H1 (cell line): ENCODE results near the gene PAIP1. TPM values are rescaled to one million over a fixed set of nuclear protein-coding genes. Genes with fewer than 3 reads are reported as not detected.

Source experiments
- HDAC2 ChIP-seq, 2 experiments: fragments of 300-600 bp in 1 of 2; sonication (generic) in 1 of 2; IDR thresholded peaks; 2 replicates each; pipeline ENCODE4 v1.6.1; 2011 to 2012; ENCODE audit warnings: low read depth in 2 of 2, low read length in 2 of 2, mild to moderate bottlenecking in 2 of 2, moderate library complexity in 2 of 2, borderline replicate concordance in 1 of 2, inconsistent platforms in 1 of 2
- JUND ChIP-seq: IDR thresholded peaks from 2 replicates; pipeline ENCODE4 v1.6.1; 2011; ENCODE audit warnings: mild to moderate bottlenecking, improper control_type of control experiment, low read length
- KDM4A ChIP-seq: IDR thresholded peaks from one replicate; pipeline ENCODE4 v1.7.1; 2012; ENCODE audit warnings: low read depth, mild to moderate bottlenecking, moderate library complexity, low read length, inconsistent platforms; ENCODE audit not compliant: severe bottlenecking
- POLR2A ChIP-seq, 2 experiments: IDR thresholded peaks; 1 replicate in 1 of 2; 2 replicates in 1 of 2; pipeline ENCODE4 v1.6.1; 2011; ENCODE audit warnings: low read depth in 2 of 2, low read length in 2 of 2, mild to moderate bottlenecking in 2 of 2; ENCODE audit errors: control extremely low read depth in 1 of 2
- POLR2AphosphoS5 ChIP-seq: IDR thresholded peaks from 2 replicates; pipeline ENCODE4 v1.6.1; 2011; ENCODE audit warnings: low read depth, low read length
- TAF7 ChIP-seq: optimal IDR thresholded peaks from 2 replicates; pipeline ENCODE3; 2011; ENCODE audit warnings: low read depth, mild to moderate bottlenecking, inconsistent platforms, low read length, moderate library complexity, borderline replicate concordance
- TBP ChIP-seq: IDR thresholded peaks from 2 replicates; pipeline ENCODE4 v1.6.1; 2011; ENCODE audit warnings: low read depth, low read length, improper control_type of control experiment
- ZNF274 ChIP-seq: IDR thresholded peaks from 2 replicates; pipeline ENCODE4 v1.7.0; 2012; ENCODE audit warnings: low read length, borderline replicate concordance; ENCODE audit errors: extremely low read depth
- polyA plus RNA-seq, 7 experiments: library from polyadenylated mRNA; depleted of rRNA in 3 of 7; stranded (reverse) in 5 of 7; unstranded in 2 of 7; fragments of >200 nt in 5 of 7; fragments of 200-250 nt in 2 of 7; gene quantifications; 1 replicate in 5 of 7; 2 replicates in 1 of 7; 4 replicates in 1 of 7; pipeline versions ENCODE4 v1.2.1 to v1.2.3, GENCODE V29; 2011 to 2013; ENCODE audit warnings: missing spikeins in 2 of 7, mixed read lengths in 2 of 7
- total RNA-seq: library from RNA; stranded (reverse); fragmentation: NEBNext Ultra II Directional; extraction: Animal tissue kit (Norgen Biotek cat#: 25700); gene quantifications from 2 replicates; pipeline ENCODE4 v1.2.1, GENCODE V29; 2021
- TF ChIP-seq, protein P1 (sequence below): IDR thresholded peaks from 2 replicates; pipeline ENCODE4 v1.6.1; 2012; ENCODE audit warnings: inconsistent platforms
- TF ChIP-seq, protein P2 (sequence below): IDR thresholded peaks from 2 replicates; pipeline ENCODE4 v1.6.1; 2011; ENCODE audit warnings: low read length, improper control_type of control experiment

The PAIP1 gene
- total and polyA plus RNA-seq, 2 of the 8 experiments (the other 6 are each of a cell fraction or from before 2014, with no cell fraction given) = 62.9 to 89.5 TPM

DNA sequence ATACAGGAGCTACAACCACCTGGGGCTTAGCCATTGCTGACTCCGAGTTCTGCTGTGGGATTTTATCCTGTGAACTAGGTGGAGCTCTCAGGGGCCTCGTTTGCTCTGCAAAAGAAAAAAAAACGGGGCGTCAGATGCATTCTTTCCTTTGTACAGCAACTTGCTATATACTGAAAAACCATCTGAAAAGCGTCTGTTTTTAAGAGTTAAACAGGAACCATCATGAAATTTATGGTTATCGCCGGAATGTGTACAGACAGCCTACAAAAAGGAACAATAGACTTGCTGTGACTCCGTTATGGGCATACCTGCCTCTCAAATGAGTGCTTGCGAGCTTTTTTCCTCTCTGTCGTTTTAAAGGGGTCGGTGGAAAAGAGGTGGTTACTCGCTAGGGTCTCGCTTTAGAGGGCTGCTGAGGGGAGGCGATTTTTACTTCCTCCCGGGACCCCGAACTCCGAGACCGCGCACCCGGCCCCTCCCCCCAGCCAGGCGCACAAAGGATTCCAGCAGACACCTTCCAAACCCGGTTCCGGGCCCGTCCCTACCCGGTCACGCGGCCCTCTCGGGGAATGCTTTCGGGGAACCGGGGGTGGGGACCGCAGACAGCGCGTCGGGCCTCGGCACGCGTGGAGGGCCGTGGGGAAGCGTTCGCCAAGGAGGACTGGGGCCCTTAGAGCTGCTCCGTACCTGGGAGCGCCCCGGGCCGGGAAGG is 826 bp downstream of the PAIP1 start (continued):
- TF ChIP-seq JUND = no peak
- peak; percentile 72 for TF ChIP-seq TBP
- peak; percentile 56 for TF ChIP-seq POLR2AphosphoS5
- TF ChIP-seq, protein P1, sequence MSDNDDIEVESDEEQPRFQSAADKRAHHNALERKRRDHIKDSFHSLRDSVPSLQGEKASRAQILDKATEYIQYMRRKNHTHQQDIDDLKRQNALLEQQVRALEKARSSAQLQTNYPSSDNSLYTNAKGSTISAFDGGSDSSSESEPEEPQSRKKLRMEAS = peak; percentile 60
- peak; percentile 30 to 89; a peak in 2 of 3 replicates for TF ChIP-seq POLR2A (IDR thresholded peaks at IDR 0.05; ENCODE audit: control extremely low read depth in 1 of 2, low read depth in 2 of 2, low read length in 2 of 2)
- TF ChIP-seq KDM4A = peak; percentile 41
- no peak for TF ChIP-seq HDAC2 (IDR thresholded peaks at IDR 0.05; ENCODE audit: borderline replicate concordance in 1 of 2, low read depth in 2 of 2, low read length in 2 of 2)
- TF ChIP-seq, protein P2, sequence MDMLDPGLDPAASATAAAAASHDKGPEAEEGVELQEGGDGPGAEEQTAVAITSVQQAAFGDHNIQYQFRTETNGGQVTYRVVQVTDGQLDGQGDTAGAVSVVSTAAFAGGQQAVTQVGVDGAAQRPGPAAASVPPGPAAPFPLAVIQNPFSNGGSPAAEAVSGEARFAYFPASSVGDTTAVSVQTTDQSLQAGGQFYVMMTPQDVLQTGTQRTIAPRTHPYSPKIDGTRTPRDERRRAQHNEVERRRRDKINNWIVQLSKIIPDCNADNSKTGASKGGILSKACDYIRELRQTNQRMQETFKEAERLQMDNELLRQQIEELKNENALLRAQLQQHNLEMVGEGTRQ = 0 out of 2 replicates have a peak, but pooled peaks have one; percentile 2
- peak; percentile 49 for TF ChIP-seq TAF7
- TF ChIP-seq ZNF274 = no peak
